ENCODE data around the gene ZNF684.

ZNF684 gene

GRCh38 chr1:40593449-40594186, 62.2 kb downstream of the ZNF684 start:
- ATAC-seq (replicated peaks): no peak
- Mint-ChIP-seq H3K4me1 (no peaks in the 10 kb centered on the region), H3K9me3 (no peaks in the 10 kb centered on the region), H3K27ac (no peak overlapping the region), H3K36me3 (no peaks in the 10 kb centered on the region), H3K4me3 (no peak overlapping the region), H3K27me3 (peaks cover 11 to 17% of the 10 kb centered on the region in 2 donors)
- DNase-seq: no peak

GRCh38 chr1:40594187-40594531, 62.7 kb downstream of the ZNF684 start:
- no peak for DNase-seq
- Mint-ChIP-seq H3K4me3 (no peak overlapping the region), H3K9me3 (no peaks in the 10 kb centered on the region), H3K27me3 (peaks cover 11 to 17% of the 10 kb centered on the region in 2 donors), H3K36me3 (no peaks in the 10 kb centered on the region), H3K27ac (no peak overlapping the region), H3K4me1 (no peaks in the 10 kb centered on the region)
- no peak for ATAC-seq (replicated peaks)

GRCh38 chr1:40595623-40596022, 64.2 kb downstream of the ZNF684 start:
- Mint-ChIP-seq H3K4me3 (no peak overlapping the region), H3K27me3 (peaks cover 10 to 15% of the 10 kb centered on the region in 2 donors), H3K4me1 (peaks cover 0 to 7% of the 10 kb centered on the region in 2 donors), H3K36me3 (no peaks in the 10 kb centered on the region), H3K27ac (no peak overlapping the region), H3K9me3 (no peaks in the 10 kb centered on the region)
- ATAC-seq (replicated peaks) (no peak), DNase-seq (no peak)
